HG02852 (cell line): ENCODE data around the gene ZNF384.
A peak's percentile ranks its signal among the peaks of the same experiment; 100 is the strongest.

Source experiments
- ATAC-seq: cut with Tn5 transposase; IDR thresholded peaks from one replicate; pipeline ENCODE4 v1.9.1; 2021; ENCODE audit warnings: mild to moderate bottlenecking, moderate library complexity; ENCODE audit not compliant: unreplicated experiment

The ZNF384 gene

GRCh38 chr12:6653987-6654386 lies 35.2 kb downstream of the ZNF384 start:
- ATAC-seq = no peak

GRCh38 chr12:6653342-6653741 lies 35.8 kb downstream of the ZNF384 start:
- no peak for ATAC-seq

GRCh38 chr12:6652391-6652790 lies 36.8 kb downstream of the ZNF384 start:
- no peak for ATAC-seq

GRCh38 chr12:6650832-6651231 lies 38.3 kb downstream of the ZNF384 start:
- ATAC-seq = no peak

- ATAC-seq = peak; percentile 44
Measured at GRCh38 chr12:6647083-6647604, 42.0 kb downstream of the ZNF384 start, which contains the start of gene ACRBP. TSS of gene ACRBP (minus strand) at chr12:6647432. CDS start at chr12:6647366, 66 bp downstream.

- ATAC-seq = no peak
Measured at GRCh38 chr12:6646276-6647082, 42.7 kb downstream of the ZNF384 start.

- no peak for ATAC-seq
Measured at GRCh38 chr12:6644903-6645302, 44.3 kb downstream of the ZNF384 start.

DNA sequence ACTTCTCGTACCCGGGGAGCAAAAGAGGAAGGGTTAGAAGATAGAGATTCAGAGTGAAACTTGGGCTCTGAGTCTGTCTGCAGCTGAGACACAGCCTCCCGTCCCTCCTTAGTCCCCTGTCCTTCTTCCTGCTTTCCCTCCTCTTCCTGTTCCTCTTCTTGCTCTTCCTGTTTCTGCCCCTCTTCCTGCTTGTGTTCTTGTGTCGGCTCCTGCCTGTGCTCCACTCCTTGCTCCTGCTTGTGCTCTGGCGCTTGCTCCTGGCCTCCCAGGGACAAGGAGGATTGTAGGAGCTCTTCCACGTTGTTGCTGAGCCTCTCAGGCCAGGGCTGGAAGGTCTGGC lies 44.9 kb downstream of the ZNF384 start:
- no peak for ATAC-seq

GRCh38 chr12:6643569-6644256 lies 45.5 kb downstream of the ZNF384 start:
- ATAC-seq = no peak

- ATAC-seq = no peak
Measured at GRCh38 chr12:6641131-6641530, 48.0 kb downstream of the ZNF384 start.

GRCh38 chr12:6640497-6640896 lies 48.7 kb downstream of the ZNF384 start:
- no peak for ATAC-seq

- no peak for ATAC-seq
Measured at GRCh38 chr12:6639151-6639801, 49.9 kb downstream of the ZNF384 start.

DNA sequence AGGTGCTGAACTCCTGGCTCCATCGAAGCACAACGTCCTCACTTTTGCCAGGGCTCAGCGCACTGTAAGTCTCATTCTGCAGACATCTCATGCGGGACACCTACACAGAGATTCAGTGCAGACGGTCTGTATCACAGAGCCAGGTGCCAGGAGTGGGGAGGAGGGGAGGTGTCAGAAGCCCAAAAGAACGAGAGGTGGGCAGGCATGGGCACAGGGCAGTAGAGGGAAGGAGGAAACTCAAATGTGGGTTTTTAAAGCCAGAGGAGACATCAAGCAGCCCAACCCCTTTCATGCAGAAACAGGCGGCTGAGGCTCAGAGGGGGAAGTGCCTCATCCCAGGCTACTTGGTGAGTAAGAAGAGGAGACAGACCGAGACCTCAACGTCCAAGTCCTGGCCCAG lies 50.9 kb downstream of the ZNF384 start:
- ATAC-seq = no peak

- no peak for ATAC-seq
Measured at GRCh38 chr12:6635856-6636531, 53.2 kb downstream of the ZNF384 start, which contains the start of gene LPAR5. TSS of gene LPAR5 (minus strand) at chr12:6635959. CDS start at chr12:6621248, 14,711 bp downstream.

DNA sequence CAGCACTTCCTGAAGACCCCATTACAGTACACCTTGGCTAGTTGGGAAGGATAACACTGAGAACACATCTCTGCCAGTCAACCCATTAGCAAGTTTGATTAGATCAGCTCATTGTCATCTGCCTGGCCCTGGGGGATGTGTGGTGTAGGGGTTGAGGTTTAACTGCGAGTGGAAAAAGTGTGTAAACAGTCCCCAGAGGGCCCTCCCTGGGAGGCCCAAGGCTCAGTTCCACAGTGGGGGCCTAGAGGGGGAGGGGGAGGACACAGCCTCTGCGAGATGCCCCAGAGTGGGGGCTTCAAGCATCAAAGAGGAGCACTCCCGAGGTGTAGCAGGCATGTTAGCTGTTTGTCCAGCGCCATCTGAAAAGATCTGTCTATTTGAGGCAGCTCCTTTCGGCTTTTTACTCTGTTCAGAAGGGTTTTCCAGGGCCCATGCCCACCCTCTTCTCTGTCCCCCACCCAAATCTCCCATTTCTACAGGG lies 53.8 kb downstream of the ZNF384 start:
- no peak for ATAC-seq

DNA sequence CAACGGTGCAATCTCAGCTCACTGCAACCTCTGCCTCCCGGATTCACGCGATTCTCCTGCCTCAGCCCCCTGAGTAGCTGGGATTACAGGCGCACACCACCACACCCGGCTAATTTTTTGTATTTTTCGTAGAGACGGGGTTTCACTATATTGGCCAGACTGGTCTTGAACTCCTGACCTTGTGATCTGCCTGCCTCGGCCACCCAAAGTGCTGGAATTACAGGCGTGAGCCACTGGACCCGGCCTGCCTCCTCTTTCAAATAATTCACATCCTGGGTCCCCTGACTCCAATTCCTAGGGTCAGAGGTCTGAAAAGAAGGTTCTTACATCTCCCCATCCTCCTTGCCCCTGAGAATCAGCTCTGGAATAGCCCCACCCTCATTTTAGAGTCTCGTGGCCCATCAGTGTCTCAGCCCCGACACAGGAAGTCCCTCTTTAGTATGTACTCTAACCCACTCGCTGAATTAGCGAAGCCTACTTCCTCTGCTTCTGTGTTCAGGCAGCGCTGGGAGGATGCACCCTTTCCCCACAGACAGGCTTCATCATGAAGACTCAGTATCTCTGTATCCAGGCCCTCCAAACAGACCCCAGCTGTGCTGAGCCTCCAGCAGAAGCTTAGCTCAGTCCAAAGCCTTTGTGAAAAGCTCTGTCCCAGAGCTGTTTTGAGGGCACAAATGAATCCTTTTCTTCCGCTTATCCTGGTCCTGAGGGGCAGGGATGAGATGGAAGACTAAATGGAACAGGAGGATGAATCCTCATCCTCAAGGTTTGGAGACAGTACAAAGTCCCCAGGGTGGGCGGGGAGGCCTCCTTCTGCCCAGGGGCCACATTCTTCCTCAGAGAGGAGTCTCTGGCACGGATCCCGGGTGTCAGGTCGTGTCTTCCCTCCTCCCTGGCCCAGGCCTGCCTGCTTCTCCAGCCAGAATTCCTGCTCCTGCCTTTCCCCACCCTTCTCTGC lies 56.9 kb downstream of the ZNF384 start:
- peak; percentile 64 for ATAC-seq

- no peak for ATAC-seq
Measured at GRCh38 chr12:6631549-6631961, 57.6 kb downstream of the ZNF384 start.

GRCh38 chr12:6630736-6631135 lies 58.4 kb downstream of the ZNF384 start:
- no peak for ATAC-seq

GRCh38 chr12:6627616-6628015 lies 61.6 kb downstream of the ZNF384 start:
- ATAC-seq = no peak
